Small intestine (tissue), 7 donors: ENCODE measurements around the gene CKLF. TPM values are rescaled to one million over a fixed set of nuclear protein-coding genes. Genes with fewer than 3 reads are reported as not detected.
"Not testable (repeated sequence)": the region's sequence is repeated elsewhere in the genome, so short reads cannot be mapped to it uniquely, and the experiment has no call there.

ENCODE experiments used
- DNase-seq, 2 donors: peaks; one replicate each; pipeline versions ENCODE4 v3.0.0 to v3.0.0-alpha.2; 2013
- FAIRE-seq: peaks from 2 replicates; lab custom pipeline; 2012; peaks lifted over from hg19 to GRCh38; lab: Jason Lieb, UNC
- H3K27ac ChIP-seq, 3 donors: one replicate each; pipeline ENCODE4 v1.5.1; 2013; ENCODE audit warnings: low read length in 2 of 3, mild to moderate bottlenecking in 2 of 3, control low read depth in 1 of 3, inconsistent platforms in 1 of 3, low read depth in 1 of 3, moderate library complexity in 1 of 3
- H3K27me3 ChIP-seq, 3 donors: one replicate each; pipeline ENCODE4 v1.6.1; 2013; ENCODE audit warnings: low read length in 3 of 3, inconsistent platforms in 1 of 3; ENCODE audit not compliant: control insufficient read depth in 3 of 3, insufficient read depth in 3 of 3
- H3K36me3 ChIP-seq, 3 donors: one replicate each; pipeline ENCODE4 v1.6.1; 2013; ENCODE audit warnings: low read length in 3 of 3, inconsistent platforms in 1 of 3, low read depth in 1 of 3, mild to moderate bottlenecking in 1 of 3, moderate library complexity in 1 of 3; ENCODE audit not compliant: control insufficient read depth in 3 of 3, insufficient read depth in 2 of 3
- H3K4me1 ChIP-seq, 3 donors: one replicate each; pipeline ENCODE4 v1.6.1; 2013; ENCODE audit warnings: low read length in 2 of 3, inconsistent platforms in 1 of 3, low read depth in 1 of 3, mild to moderate bottlenecking in 1 of 3, moderate library complexity in 1 of 3; ENCODE audit not compliant: control insufficient read depth in 3 of 3, insufficient read depth in 2 of 3
- H3K4me3 ChIP-seq, 3 donors: one replicate each; pipeline ENCODE4 v1.5.1; 2013; ENCODE audit warnings: low read length in 3 of 3, control low read depth in 1 of 3, inconsistent platforms in 1 of 3, low read depth in 1 of 3, mild to moderate bottlenecking in 1 of 3, moderate library complexity in 1 of 3
- H3K9me3 ChIP-seq, 2 donors: one replicate each; pipeline ENCODE4 v1.6.1; 2013; ENCODE audit warnings: low read depth in 1 of 2, low read length in 1 of 2; ENCODE audit not compliant: control insufficient read depth in 2 of 2, insufficient read depth in 1 of 2
- WGBS, 3 donors: extraction: QIAGEN DNeasy Blood & Tissue Kit; methylation state at CpG; one replicate each; pipeline ENCODE4 v1.1.7; 2013; 5-methylcytosine and 5-hydroxymethylcytosine counted together
- polyA plus RNA-seq, 4 donors: library from polyadenylated mRNA; stranded (reverse) in 3 of 4; unstranded in 1 of 4; fragments of 200-250 nt in 3 of 4; fragments of 120-200 nt in 1 of 4; gene quantifications; one replicate each; pipeline versions ENCODE4 v1.2.1 to v1.2.3, GENCODE V29; 2013
- donor health status: healthy with polysubstance abuse.
- donor health status: control.
- donor health status: control.
- donor health status: Bipolar disorder and iron deficiency.
- donor health status: healthy.

CKLF gene
- polyA plus RNA-seq, 4 donors = 24.7 to 55.1 (median 35.4) TPM

DNA sequence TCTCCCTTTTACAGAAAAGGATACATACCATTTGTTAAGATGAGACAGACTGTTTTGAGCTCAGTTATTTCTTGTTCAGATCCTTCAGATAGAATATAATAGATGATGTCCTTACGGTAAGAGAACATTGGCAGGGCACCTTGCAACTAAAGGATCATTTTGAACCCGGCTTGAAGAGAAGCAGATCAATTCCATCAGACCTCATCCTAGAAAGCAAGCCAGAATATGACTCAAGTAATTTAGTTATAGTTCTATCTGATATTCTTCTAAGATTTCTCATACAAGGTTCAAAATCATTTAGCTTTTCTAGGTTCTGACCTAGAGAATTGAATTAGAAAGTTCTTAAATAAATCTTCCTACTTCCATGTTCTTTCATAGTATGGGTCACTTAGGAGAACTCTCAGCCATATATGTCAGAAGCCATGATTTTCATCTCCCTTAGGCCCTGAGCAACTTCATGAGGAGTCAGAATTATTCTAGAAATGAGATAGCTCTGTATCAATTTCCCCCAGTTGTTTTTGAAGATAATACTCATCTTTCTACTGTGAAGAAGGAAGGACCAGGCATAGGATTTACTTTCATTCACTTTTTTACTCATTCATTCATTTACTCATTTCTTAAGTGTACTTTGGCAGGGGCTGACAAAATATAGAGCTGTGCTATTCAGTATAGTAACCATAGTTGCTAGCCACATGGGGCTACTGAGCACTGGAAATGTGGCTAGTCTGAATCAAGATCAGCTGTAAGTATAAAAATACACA, 11.4 kb downstream of the CKLF start:
- no peak overlapping the region for H3K27ac ChIP-seq
- no peak overlapping the region for H3K4me3 ChIP-seq
- WGBS, 3 donors = 89 to 92% (median 89%) methylated on average over 2 of the region's 2 CpGs
- no peak for FAIRE-seq
- H3K4me1 ChIP-seq = no peaks in the 10 kb centered on the region
- no peak for DNase-seq
- peaks cover 5 to 17% (median 9%) of the 10 kb centered on the region in 3 donors for H3K36me3 ChIP-seq
- H3K9me3 ChIP-seq = no peaks in the 10 kb centered on the region
- H3K27me3 ChIP-seq = no peaks in the 10 kb centered on the region

DNA sequence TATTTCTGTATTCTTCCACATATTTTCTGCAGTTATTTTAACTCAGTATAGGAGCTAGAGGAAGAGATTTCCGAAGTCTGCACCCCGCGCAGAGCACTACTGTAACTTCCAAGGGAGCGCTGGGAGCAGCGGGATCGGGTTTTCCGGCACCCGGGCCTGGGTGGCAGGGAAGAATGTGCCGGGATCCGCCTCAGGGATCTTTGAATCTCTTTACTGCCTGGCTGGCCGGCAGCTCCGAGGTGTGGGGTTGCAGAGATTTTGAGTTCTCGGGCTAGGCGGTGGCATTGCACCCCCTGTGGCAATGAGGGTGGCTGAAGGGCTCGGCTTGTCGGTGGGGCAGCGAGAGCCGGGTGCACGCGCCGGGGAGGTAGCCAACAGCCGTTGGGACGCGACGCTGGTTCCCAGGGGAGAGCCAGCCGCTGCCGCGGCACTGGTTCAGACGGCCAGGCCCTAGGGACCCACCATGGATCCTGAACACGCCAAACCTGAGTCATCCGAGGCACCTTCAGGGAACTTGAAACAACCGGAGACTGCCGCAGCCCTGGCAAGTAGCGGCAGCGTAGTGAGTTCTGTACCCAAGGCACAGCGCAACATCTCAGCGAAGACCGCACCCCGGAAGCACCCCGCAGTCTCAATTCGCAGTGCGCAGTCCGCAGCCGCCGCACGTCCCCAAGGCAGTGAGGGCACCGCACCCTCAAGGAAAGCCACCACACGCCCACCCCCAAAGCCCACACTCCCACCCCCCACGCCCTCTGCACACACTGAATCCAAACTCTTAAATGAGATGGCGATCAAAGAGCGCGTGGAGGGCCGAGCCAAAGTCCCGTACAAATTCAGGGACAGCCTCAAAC, 13.9 kb downstream of the CKLF start, which contains the start of gene CMTM1:
Gene CMTM1, plus strand, starts transcription at position 389 of the 851 bp plus-strand sequence. Its CDS starts 75 bp downstream, at position 464.
- DNase-seq = no peak
- Histone ChIP-seq H3K36me3 (peaks cover 0 to 15% (median 5%) of the 10 kb centered on the region in 3 donors), H3K4me3 (no peak within 1 kb of the TSS), H3K9me3 (no peaks in the 10 kb centered on the region), H3K27ac (no peak within 1 kb of the TSS), H3K27me3 (no peaks in the 10 kb centered on the region), H3K4me1 (peaks cover 0 to 12% (median 5%) of the 10 kb centered on the region in 3 donors)
- no peak for FAIRE-seq
- 95 to 96% (median 95%) methylated on average over 54 of the region's 54 CpGs for WGBS, 3 donors

DNA sequence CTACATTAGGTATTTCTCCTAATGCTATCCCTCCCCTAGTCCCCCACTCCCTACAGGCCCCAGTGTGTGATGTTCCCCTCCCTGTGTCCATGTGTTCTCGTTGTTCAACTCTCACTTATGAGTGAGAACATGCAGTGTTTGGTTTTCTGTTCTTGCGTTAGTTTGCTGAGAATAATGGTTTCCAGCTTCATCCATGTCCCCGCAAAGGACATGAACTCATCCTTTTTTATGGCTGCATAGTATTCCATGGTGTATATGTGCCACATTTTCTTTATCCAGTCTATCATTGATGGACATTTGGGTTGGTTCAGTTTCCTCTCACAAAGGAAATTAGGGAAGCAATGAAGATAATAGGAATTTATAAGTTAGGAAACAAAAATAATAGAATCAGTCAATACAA, 14.9 kb downstream of the CKLF start:
- not testable (repeated sequence) for H3K27ac ChIP-seq, DNase-seq, H3K4me3 ChIP-seq, FAIRE-seq, H3K27me3 ChIP-seq, H3K9me3 ChIP-seq
- 94 to 100% (median 94%) methylated on average over 3 of the region's 3 CpGs for WGBS, 3 donors
- Histone ChIP-seq H3K36me3 (peaks cover 0 to 15% (median 5%) of the 10 kb centered on the region in 3 donors), H3K4me1 (peaks cover 0 to 12% (median 5%) of the 10 kb centered on the region in 3 donors)

DNA sequence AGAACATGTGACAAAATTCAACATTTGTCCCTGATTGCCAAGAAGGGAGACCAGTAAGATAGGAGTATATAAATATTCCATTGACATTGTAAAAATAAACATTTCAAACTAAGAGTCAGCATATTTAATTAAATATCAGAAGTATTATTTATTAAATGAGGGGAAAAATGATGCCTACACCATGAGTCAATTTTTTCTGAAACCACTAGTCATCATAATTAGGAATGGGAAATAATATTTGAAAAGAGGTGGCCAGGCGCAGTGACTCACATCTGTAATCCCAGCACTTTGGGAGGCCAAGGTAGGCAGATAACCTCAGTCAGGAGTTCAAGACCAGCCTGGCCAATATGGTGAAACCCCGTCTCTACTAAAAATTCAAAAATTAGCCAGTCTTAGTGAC, 16.0 kb downstream of the CKLF start:
- peaks cover 0 to 15% (median 5%) of the 10 kb centered on the region in 3 donors for H3K36me3 ChIP-seq
- WGBS, 3 donors = 97 to 100% (median 100%) methylated on average over 2 of the region's 2 CpGs
- no peaks in the 10 kb centered on the region for H3K27me3 ChIP-seq
- FAIRE-seq (no peak), DNase-seq (no peak)
- peaks cover 0 to 12% (median 5%) of the 10 kb centered on the region in 3 donors for H3K4me1 ChIP-seq
- H3K9me3 ChIP-seq = no peaks in the 10 kb centered on the region
- H3K27ac ChIP-seq = no peak overlapping the region
- H3K4me3 ChIP-seq = no peak overlapping the region

DNA sequence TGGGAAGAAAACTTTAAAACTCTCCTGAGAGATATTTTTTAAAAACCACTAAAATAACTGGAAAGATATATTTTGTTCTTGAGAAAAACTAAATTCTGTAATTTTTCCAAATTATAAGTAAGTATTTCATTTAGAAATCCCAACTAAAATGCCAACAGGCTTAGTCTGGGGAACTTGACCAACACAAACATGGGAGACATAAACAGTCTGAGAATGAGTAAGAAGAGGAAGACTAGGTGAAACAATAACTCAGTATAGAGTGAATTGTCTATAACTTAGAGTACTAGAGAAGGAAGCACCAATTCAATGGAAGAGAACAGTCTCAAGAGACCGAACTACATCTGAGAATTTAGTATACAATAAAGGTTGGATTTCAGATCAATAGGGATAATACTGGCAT, 16.8 kb downstream of the CKLF start:
- 50 to 91% (median 73%) methylated on average over 1 of the region's 1 CpG for WGBS, 3 donors
- DNase-seq (no peak), FAIRE-seq (no peak)
- peaks cover 0 to 15% (median 5%) of the 10 kb centered on the region in 3 donors for H3K36me3 ChIP-seq
- H3K4me3 ChIP-seq = no peak overlapping the region
- H3K27me3 ChIP-seq = no peaks in the 10 kb centered on the region
- H3K9me3 ChIP-seq = no peaks in the 10 kb centered on the region
- peaks cover 0 to 12% (median 5%) of the 10 kb centered on the region in 3 donors for H3K4me1 ChIP-seq
- no peak overlapping the region for H3K27ac ChIP-seq

DNA sequence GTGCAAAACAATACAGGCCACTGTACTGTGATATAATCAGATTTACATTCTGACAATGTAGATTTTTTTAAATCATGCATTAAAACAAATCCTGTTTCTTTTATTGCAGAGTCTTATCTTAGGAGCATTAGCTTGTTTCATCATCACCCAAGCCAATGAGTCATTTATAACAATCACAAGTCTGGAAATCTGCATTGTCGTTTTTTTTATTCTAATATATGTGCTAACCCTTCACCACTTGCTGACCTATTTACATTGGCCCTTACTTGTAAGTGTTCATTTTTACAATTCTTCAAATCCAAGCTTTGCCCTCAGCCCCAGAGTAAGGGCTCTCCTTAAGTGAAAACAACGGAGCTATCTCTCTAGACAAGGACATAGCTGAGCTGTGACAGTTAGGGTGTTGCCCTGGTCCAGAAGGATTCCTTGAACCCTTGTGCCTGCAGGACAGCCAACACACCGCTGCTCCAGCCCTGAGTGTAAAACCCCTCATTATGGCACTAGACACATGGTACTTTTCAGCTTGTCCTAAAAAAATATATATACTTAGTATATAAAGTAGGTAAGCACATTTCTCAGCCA, 17.5 kb downstream of the CKLF start:
- 15 to 52% (median 34%) methylated on average over 3 of the region's 3 CpGs for WGBS, 3 donors
- peak; percentile 73 to 82 for DNase-seq
- no peaks in the 10 kb centered on the region for H3K9me3 ChIP-seq
- H3K27ac ChIP-seq = peak overlapping the region in 2 of 3 donors; percentile 27 to 71
- H3K27me3 ChIP-seq = no peaks in the 10 kb centered on the region
- no peak overlapping the region for H3K4me3 ChIP-seq
- peaks cover 0 to 15% (median 3%) of the 10 kb centered on the region in 3 donors for H3K36me3 ChIP-seq
- H3K4me1 ChIP-seq = peaks cover 0 to 12% (median 5%) of the 10 kb centered on the region in 3 donors
- no peak for FAIRE-seq

DNA sequence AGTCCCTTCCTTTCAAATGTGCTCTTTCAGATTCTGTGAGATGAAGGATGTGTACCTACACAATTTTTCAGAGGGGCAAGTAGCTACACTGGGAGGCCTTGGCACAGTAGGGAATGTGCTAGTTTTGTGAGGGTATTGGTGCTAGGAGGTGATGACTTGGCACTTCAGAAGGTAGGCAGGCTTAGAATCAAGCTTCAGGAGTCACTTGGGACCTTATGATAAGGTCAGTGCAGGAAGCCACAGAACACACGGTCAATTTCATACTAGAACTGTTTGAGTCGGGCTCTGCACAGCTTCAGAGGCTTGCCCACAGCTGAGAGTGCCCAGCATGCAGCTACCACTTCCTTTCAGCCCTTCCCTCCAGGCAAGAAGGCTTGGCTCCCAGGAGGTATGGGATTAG, 20.0 kb downstream of the CKLF start:
- FAIRE-seq (no peak), DNase-seq (no peak)
- Histone ChIP-seq H3K27ac (no peak overlapping the region), H3K27me3 (no peaks in the 10 kb centered on the region), H3K9me3 (no peaks in the 10 kb centered on the region), H3K4me3 (no peak overlapping the region), H3K36me3 (no peaks in the 10 kb centered on the region), H3K4me1 (peaks cover 0 to 12% (median 5%) of the 10 kb centered on the region in 3 donors)
- WGBS, 3 donors = 59 to 76% (median 72%) methylated on average over 2 of the region's 2 CpGs

DNA sequence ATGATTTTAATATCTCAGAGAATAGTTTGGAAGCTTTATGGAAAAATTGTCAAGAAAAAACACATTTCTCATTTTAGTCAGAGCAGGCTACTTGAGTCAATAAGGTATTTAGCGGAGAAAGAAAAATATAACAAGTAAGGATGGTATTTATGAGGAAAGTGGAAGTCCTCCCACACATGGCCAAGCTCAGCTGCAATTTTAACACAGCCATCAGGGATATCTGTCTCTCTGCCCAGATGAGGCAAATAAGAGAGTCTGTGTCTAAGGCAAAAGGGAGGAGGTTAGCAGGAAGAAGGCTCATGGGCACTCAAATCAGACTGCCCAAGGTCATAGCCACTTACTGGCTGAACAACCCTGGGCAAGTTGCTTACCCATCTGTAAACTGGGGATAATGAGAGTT, 21.7 kb downstream of the CKLF start:
- FAIRE-seq (no peak), DNase-seq (no peak)
- Histone ChIP-seq H3K4me3 (no peak overlapping the region), H3K27me3 (peaks cover 0 to 12% (median 2%) of the 10 kb centered on the region in 3 donors), H3K9me3 (no peaks in the 10 kb centered on the region), H3K27ac (no peak overlapping the region), H3K36me3 (no peaks in the 10 kb centered on the region), H3K4me1 (peaks cover 0 to 18% (median 6%) of the 10 kb centered on the region in 3 donors)
- 92 to 95% (median 94%) methylated on average over 1 of the region's 1 CpG for WGBS, 3 donors
